Measurements from ENCODE around the gene CROCC2. TPM values are rescaled to one million over a fixed set of nuclear protein-coding genes. Genes with fewer than 3 reads are reported as not detected.

Gene CROCC2
- total RNA-seq, 1 experiment from 2014 or later, result not detected

- no peak for DNase-seq (ENCODE audit: extremely low read depth, low read depth)
These were observed 13.9 kb downstream of the CROCC2 start for GRCh38 chr2:240919786-240920782.

GRCh38 chr2:240920783-240921231 lies 14.7 kb downstream of the CROCC2 start:
- no peak for DNase-seq (ENCODE audit: extremely low read depth, low read depth)

- DNase-seq (ENCODE audit: extremely low read depth, low read depth), result no peak
These were observed 15.3 kb downstream of the CROCC2 start for GRCh38 chr2:240921311-240921994.

- DNase-seq (ENCODE audit: extremely low read depth, low read depth), result no peak
These were observed 15.8 kb downstream of the CROCC2 start for GRCh38 chr2:240921995-240922244.

- DNase-seq (ENCODE audit: extremely low read depth, low read depth), result no peak
These were observed 16.3 kb downstream of the CROCC2 start for GRCh38 chr2:240922245-240922981.

GRCh38 chr2:240922982-240923537 lies 16.9 kb downstream of the CROCC2 start:
- no peak for DNase-seq (ENCODE audit: extremely low read depth, low read depth)

- DNase-seq (ENCODE audit: extremely low read depth, low read depth), result no peak
These were observed 19.0 kb downstream of the CROCC2 start for GRCh38 chr2:240925191-240925567.

- no peak for DNase-seq (ENCODE audit: extremely low read depth, low read depth)
These were observed 19.7 kb downstream of the CROCC2 start for GRCh38 chr2:240925568-240926515.

- DNase-seq (ENCODE audit: extremely low read depth, low read depth), result no peak
These were observed 20.6 kb downstream of the CROCC2 start for GRCh38 chr2:240926516-240927389.

- no peak for DNase-seq (ENCODE audit: extremely low read depth, low read depth)
These were observed 21.2 kb downstream of the CROCC2 start for GRCh38 chr2:240927390-240927781.

- no peak for DNase-seq (ENCODE audit: extremely low read depth, low read depth)
These were observed 22.6 kb downstream of the CROCC2 start for GRCh38 chr2:240928476-240929363.

GRCh38 chr2:240929364-240930095 lies 23.4 kb downstream of the CROCC2 start:
- DNase-seq (ENCODE audit: extremely low read depth, low read depth), result no peak

GRCh38 chr2:240930096-240930630 lies 24.0 kb downstream of the CROCC2 start:
- DNase-seq (ENCODE audit: extremely low read depth, low read depth), result no peak

GRCh38 chr2:240930631-240931318 lies 24.6 kb downstream of the CROCC2 start:
- no peak for DNase-seq (ENCODE audit: extremely low read depth, low read depth)

- DNase-seq (ENCODE audit: extremely low read depth, low read depth), result no peak
These were observed 25.3 kb downstream of the CROCC2 start for GRCh38 chr2:240931319-240931949.

Measured in NCI-H460 (cell line).